Measurements from ENCODE around the gene STRIP1.

- no peak for TF ChIP-seq SIN3A (conservative IDR thresholded peaks at IDR 0.05 in 1 of 2, IDR thresholded peaks at IDR 0.05 in 1 of 2; ENCODE audit: low read depth in 1 of 2, low read length in 2 of 2)
- no peak for TF ChIP-seq ATF3 (IDR thresholded peaks at IDR 0.05; ENCODE audit: insufficient read depth, low read depth, low read length)
- no peak for TF ChIP-seq POLR2A (IDR thresholded peaks at IDR 0.05; ENCODE audit: control extremely low read depth in 1 of 2, low read depth in 2 of 2, low read length in 2 of 2)
- TF ChIP-seq USF2 (IDR thresholded peaks at IDR 0.05; ENCODE audit: low read length), result no peak
- TF ChIP-seq CTCF (IDR thresholded peaks at IDR 0.05; ENCODE audit: control extremely low read depth in 1 of 3, insufficient read depth in 1 of 3, low read depth in 1 of 3, low read length in 3 of 3), result no peak
- TF ChIP-seq CEBPB (IDR thresholded peaks at IDR 0.05; ENCODE audit: low read depth, low read length), result no peak
- TF ChIP-seq RFX5 (IDR thresholded peaks at IDR 0.05; ENCODE audit: borderline replicate concordance, low read depth, low read length), result no peak
- no peak for TF ChIP-seq ZNF274 (IDR thresholded peaks at IDR 0.05; ENCODE audit: borderline replicate concordance, extremely low read depth, low read length)
- TF ChIP-seq CBX5 (IDR thresholded peaks at IDR 0.05; ENCODE audit: low read depth, low read length), result no peak
These were observed 35.9 kb downstream of the STRIP1 start for GRCh38 chr1:110070282-110070669.
